ENCODE data around the gene FSHB.

DNA sequence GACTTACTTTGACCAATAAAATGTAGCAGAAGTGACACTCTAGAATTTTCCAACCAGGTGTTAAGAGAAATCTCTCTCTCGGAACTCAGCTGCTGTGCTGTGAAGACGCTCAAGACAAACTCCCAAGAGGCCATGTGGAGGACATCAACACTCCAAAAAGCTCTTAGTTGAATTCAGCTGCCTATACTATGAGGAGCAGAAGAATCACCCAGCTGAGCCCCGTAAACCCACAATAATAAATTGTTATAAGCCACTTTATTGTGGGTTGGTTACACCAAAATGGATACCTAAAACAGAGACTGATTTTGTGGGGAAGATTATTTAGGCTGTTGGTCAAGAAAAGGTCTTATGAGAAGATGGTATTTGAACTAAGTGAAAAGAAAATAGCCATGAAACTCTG, 44.1 kb upstream of the FSHB start:
- TF ChIP-seq CTCF (IDR thresholded peaks at IDR 0.05; ENCODE audit: borderline replicate concordance, extremely low read depth, low read length, poor library complexity, severe bottlenecking) (no peak), EZH2 (IDR thresholded peaks at IDR 0.05; ENCODE audit: borderline replicate concordance, low read depth, low read length, severe bottlenecking) (no peak)
